ENCODE results near the gene SNTG2. TPM values are rescaled to one million over a fixed set of nuclear protein-coding genes. Genes with fewer than 3 reads are reported as not detected.

SNTG2 gene
- total RNA-seq, 2 experiments from 2014 or later = 0.13 TPM; not detected in 1

GRCh38 chr2:1173528-1173927, 222.9 kb downstream of the SNTG2 start:
- CTCF ChIA-PET = no interaction called here
- H3K4me1 Mint-ChIP-seq = no peaks in the 10 kb centered on the region
- H3K9me3 Mint-ChIP-seq = peaks cover 2% of the 10 kb centered on the region
- POLR2A ChIA-PET = no interaction called here
- no peaks in the 10 kb centered on the region for H3K36me3 Mint-ChIP-seq (ENCODE audit: low read depth)
- no peak overlapping the region for H3K4me3 Mint-ChIP-seq
- no peaks in the 10 kb centered on the region for H3K27me3 Mint-ChIP-seq
- no peak overlapping the region for H3K27ac Mint-ChIP-seq
- DNase-seq = no peak

GRCh38 chr2:1181893-1182292, 231.2 kb downstream of the SNTG2 start:
- CTCF ChIA-PET = no interaction called here
- H3K27ac Mint-ChIP-seq = no peak overlapping the region
- no peaks in the 10 kb centered on the region for H3K36me3 Mint-ChIP-seq (ENCODE audit: low read depth)
- DNase-seq = no peak
- peaks cover 15% of the 10 kb centered on the region for H3K9me3 Mint-ChIP-seq
- no peaks in the 10 kb centered on the region for H3K27me3 Mint-ChIP-seq
- H3K4me3 Mint-ChIP-seq = no peak overlapping the region
- POLR2A ChIA-PET = no interaction called here
- H3K4me1 Mint-ChIP-seq = no peaks in the 10 kb centered on the region

- no peak overlapping the region for H3K27ac Mint-ChIP-seq
- ChIA-PET POLR2A (no interaction called here), CTCF (no interaction called here)
- no peak for DNase-seq
- no peaks in the 10 kb centered on the region for H3K4me1 Mint-ChIP-seq
- H3K4me3 Mint-ChIP-seq = no peak overlapping the region
- peaks cover 15% of the 10 kb centered on the region for H3K9me3 Mint-ChIP-seq
- no peaks in the 10 kb centered on the region for H3K27me3 Mint-ChIP-seq
- no peaks in the 10 kb centered on the region for H3K36me3 Mint-ChIP-seq (ENCODE audit: low read depth)
These were observed 232.7 kb downstream of the SNTG2 start for GRCh38 chr2:1183300-1183699.

GRCh38 chr2:1186421-1186820, 235.8 kb downstream of the SNTG2 start:
- DNase-seq = no peak
- Mint-ChIP-seq H3K27me3 (no peaks in the 10 kb centered on the region), H3K9me3 (peaks cover 15% of the 10 kb centered on the region), H3K36me3 (ENCODE audit: low read depth) (no peaks in the 10 kb centered on the region), H3K27ac (no peak overlapping the region), H3K4me3 (no peak overlapping the region), H3K4me1 (no peaks in the 10 kb centered on the region)
- ChIA-PET POLR2A (no interaction called here), CTCF (no interaction called here)

GRCh38 chr2:1187189-1187588, 236.5 kb downstream of the SNTG2 start:
- ChIA-PET POLR2A (no interaction called here), CTCF (no interaction called here)
- no peak overlapping the region for H3K27ac Mint-ChIP-seq
- peaks cover 15% of the 10 kb centered on the region for H3K9me3 Mint-ChIP-seq
- H3K4me1 Mint-ChIP-seq = no peaks in the 10 kb centered on the region
- H3K4me3 Mint-ChIP-seq = no peak overlapping the region
- no peaks in the 10 kb centered on the region for H3K36me3 Mint-ChIP-seq (ENCODE audit: low read depth)
- no peak for DNase-seq
- H3K27me3 Mint-ChIP-seq = no peaks in the 10 kb centered on the region

GRCh38 chr2:1192121-1192520, 241.5 kb downstream of the SNTG2 start:
- H3K4me3 Mint-ChIP-seq = no peak overlapping the region
- H3K36me3 Mint-ChIP-seq (ENCODE audit: low read depth) = no peaks in the 10 kb centered on the region
- H3K9me3 Mint-ChIP-seq = peaks cover 12% of the 10 kb centered on the region
- no peak for DNase-seq
- H3K4me1 Mint-ChIP-seq = no peaks in the 10 kb centered on the region
- H3K27ac Mint-ChIP-seq = no peak overlapping the region
- POLR2A ChIA-PET = no interaction called here
- H3K27me3 Mint-ChIP-seq = no peaks in the 10 kb centered on the region
- CTCF ChIA-PET = no interaction called here

- POLR2A ChIA-PET = no interaction called here
- H3K36me3 Mint-ChIP-seq (ENCODE audit: low read depth) = no peaks in the 10 kb centered on the region
- DNase-seq = no peak
- H3K27ac Mint-ChIP-seq = no peak overlapping the region
- CTCF ChIA-PET = no interaction called here
- peaks cover 14% of the 10 kb centered on the region for H3K9me3 Mint-ChIP-seq
- no peaks in the 10 kb centered on the region for H3K4me1 Mint-ChIP-seq
- no peak overlapping the region for H3K4me3 Mint-ChIP-seq
- H3K27me3 Mint-ChIP-seq = no peaks in the 10 kb centered on the region
These were observed 243.2 kb downstream of the SNTG2 start for GRCh38 chr2:1193801-1194200.

GRCh38 chr2:1203772-1204171, 253.1 kb downstream of the SNTG2 start:
- POLR2A ChIA-PET = no interaction called here
- no peaks in the 10 kb centered on the region for H3K9me3 Mint-ChIP-seq

DNA sequence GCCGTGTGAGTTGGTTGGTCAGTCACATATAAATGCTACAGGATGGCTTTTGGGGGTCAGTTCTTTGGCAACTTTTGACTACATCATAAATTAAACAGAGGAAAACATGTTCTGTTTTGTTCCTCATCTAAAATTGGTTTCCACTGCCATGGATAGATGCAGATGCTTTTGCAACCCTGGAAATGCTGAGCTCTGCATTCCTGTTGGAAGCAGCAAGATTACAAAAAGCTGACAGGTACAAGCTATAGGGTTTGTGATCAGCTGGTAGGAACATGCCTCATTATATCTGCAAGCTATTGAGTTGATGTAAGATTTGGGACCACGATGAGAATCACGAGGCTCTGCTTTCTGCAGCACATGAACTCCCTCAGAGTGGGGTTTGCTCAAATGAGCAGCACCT, 255.2 kb downstream of the SNTG2 start:
- Mint-ChIP-seq H3K36me3 (ENCODE audit: low read depth) (no peaks in the 10 kb centered on the region), H3K4me1 (peaks cover 6% of the 10 kb centered on the region), H3K27me3 (no peaks in the 10 kb centered on the region), H3K27ac (no peak overlapping the region), H3K4me3 (no peak overlapping the region), H3K9me3 (peaks cover 1% of the 10 kb centered on the region)
- no peak for DNase-seq
- POLR2A ChIA-PET = no interaction called here
- CTCF ChIA-PET = no interaction called here

More at GRCh38 chr2:1203772-1204171, 253.1 kb downstream of the SNTG2 start:
- no peaks in the 10 kb centered on the region for H3K36me3 Mint-ChIP-seq (ENCODE audit: low read depth)
- no peak for DNase-seq
- no peaks in the 10 kb centered on the region for H3K27me3 Mint-ChIP-seq
- no peaks in the 10 kb centered on the region for H3K4me1 Mint-ChIP-seq
- no peak overlapping the region for H3K27ac Mint-ChIP-seq
- no peak overlapping the region for H3K4me3 Mint-ChIP-seq
- CTCF ChIA-PET = no interaction called here

DNA sequence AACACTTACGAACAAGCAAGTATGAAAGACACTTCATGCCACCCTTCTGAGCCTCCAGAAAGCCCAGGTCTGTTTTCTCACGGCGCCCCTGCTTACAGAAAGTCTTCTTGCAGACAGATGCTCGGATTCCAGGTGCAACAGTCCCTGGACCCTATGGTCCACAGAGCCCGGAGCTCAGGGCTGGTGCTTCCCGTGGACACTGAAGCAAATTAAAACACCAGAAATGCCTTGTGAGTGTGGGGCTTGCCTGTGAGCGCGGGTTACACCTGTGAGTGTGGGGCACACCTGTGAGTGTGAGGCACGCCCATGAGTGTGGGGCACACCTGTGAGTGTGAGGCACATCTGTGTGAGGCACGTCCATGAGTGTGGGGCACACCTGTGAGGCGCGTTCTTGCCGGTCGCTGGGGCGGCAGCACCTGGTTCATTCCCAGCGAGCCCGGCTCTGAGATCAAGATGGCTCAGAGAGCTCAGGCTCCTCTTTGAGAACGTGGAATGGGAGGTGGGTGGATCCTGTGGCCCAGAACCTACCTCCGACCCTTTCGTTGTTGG, 257.4 kb downstream of the SNTG2 start:
- no peak overlapping the region for H3K4me3 Mint-ChIP-seq
- CTCF ChIA-PET = no interaction called here
- POLR2A ChIA-PET = no interaction called here
- DNase-seq = no peak
- no peak overlapping the region for H3K27ac Mint-ChIP-seq
- H3K36me3 Mint-ChIP-seq (ENCODE audit: low read depth) = no peaks in the 10 kb centered on the region
- H3K27me3 Mint-ChIP-seq = no peaks in the 10 kb centered on the region
- peaks cover 6% of the 10 kb centered on the region for H3K4me1 Mint-ChIP-seq
- H3K9me3 Mint-ChIP-seq = peaks cover 2% of the 10 kb centered on the region

DNA sequence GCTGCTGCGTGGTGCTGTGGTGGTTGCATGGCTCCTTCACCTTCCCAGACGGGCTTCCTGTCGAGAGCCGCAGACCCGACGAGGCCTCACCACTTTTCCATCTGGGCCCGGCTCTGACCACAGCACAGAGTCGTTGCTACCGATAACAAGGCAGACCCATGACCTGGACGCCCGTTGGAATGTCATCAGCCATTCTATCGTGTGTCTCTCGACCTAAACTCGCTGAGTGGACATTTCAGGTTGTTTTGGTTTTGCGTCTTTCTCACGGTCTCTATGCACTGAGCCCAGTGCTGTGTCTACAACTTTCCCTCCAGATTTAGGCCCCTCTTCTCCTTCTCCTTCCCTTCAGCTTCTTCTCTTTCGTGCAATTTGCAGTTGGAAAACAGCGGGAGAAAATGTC, 257.9 kb downstream of the SNTG2 start:
- H3K36me3 Mint-ChIP-seq (ENCODE audit: low read depth) = no peaks in the 10 kb centered on the region
- H3K27ac Mint-ChIP-seq = no peak overlapping the region
- ChIA-PET CTCF (no interaction called here), POLR2A (no interaction called here)
- peaks cover 2% of the 10 kb centered on the region for H3K9me3 Mint-ChIP-seq
- H3K27me3 Mint-ChIP-seq = no peaks in the 10 kb centered on the region
- H3K4me3 Mint-ChIP-seq = no peak overlapping the region
- no peak for DNase-seq
- peaks cover 6% of the 10 kb centered on the region for H3K4me1 Mint-ChIP-seq

DNA sequence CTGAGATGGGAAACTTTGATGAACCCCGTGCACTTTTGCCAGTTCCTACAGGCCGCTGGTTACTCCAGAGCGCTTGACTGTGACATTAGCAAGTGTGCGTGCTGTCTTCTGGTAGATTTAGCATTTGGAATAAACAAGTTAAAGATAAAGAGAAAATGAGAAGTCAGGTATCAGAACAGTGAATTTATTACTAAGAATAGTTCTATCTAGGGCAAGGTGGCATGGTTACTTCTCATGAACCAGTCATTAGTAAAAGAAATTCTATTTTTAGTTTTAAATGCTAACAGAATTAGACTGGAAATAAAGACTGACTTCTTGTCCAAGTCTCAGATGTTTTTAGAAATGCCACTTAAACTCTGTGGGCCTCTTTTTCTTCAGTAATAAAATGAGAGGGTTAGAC, 258.6 kb downstream of the SNTG2 start:
- Mint-ChIP-seq H3K4me3 (no peak overlapping the region), H3K27ac (no peak overlapping the region), H3K9me3 (peaks cover 7% of the 10 kb centered on the region), H3K36me3 (ENCODE audit: low read depth) (no peaks in the 10 kb centered on the region), H3K4me1 (peaks cover 6% of the 10 kb centered on the region), H3K27me3 (no peaks in the 10 kb centered on the region)
- DNase-seq = no peak
- CTCF ChIA-PET = no interaction called here
- POLR2A ChIA-PET = no interaction called here

DNA sequence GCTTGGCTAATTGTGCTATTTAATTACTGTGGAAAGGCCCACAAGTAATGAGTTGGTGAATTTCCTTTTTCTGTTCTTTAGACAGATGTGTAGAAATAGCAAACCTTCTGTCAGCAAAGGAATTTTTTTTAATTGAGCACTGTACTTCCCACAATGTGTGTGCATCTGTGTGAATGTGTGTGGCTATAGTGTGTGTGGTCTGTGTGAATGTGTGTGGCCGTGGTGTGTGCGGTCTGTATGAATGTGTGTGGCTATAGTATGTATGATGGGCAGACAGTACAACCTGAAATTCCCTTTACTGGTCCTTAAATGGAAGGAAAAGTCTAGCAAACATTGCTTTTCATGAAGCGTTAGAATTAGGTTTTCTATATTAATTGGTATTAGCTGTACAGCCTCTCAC, 259.1 kb downstream of the SNTG2 start:
- no peaks in the 10 kb centered on the region for H3K36me3 Mint-ChIP-seq (ENCODE audit: low read depth)
- DNase-seq = no peak
- H3K4me1 Mint-ChIP-seq = peaks cover 6% of the 10 kb centered on the region
- no peaks in the 10 kb centered on the region for H3K27me3 Mint-ChIP-seq
- no peak overlapping the region for H3K27ac Mint-ChIP-seq
- ChIA-PET CTCF (no interaction called here), POLR2A (no interaction called here)
- H3K4me3 Mint-ChIP-seq = no peak overlapping the region
- peaks cover 9% of the 10 kb centered on the region for H3K9me3 Mint-ChIP-seq

- Mint-ChIP-seq H3K27ac (no peak overlapping the region), H3K9me3 (peaks cover 9% of the 10 kb centered on the region), H3K4me3 (no peak overlapping the region), H3K4me1 (peaks cover 6% of the 10 kb centered on the region), H3K27me3 (no peaks in the 10 kb centered on the region), H3K36me3 (ENCODE audit: low read depth) (no peaks in the 10 kb centered on the region)
- no peak for DNase-seq
- POLR2A ChIA-PET = no interaction called here
- CTCF ChIA-PET = no interaction called here
These were observed 259.7 kb downstream of the SNTG2 start for GRCh38 chr2:1210352-1210751.
